GM18858 (cell line): ENCODE data around the gene SKAP1.
A peak's percentile ranks its signal among the peaks of the same experiment; 100 is the strongest.

Source experiments
- ATAC-seq: cut with Tn5 transposase; IDR thresholded peaks from one replicate; pipeline ENCODE4 v1.9.1; 2021; ENCODE audit not compliant: unreplicated experiment

SKAP1 gene

GRCh38 chr17:48429638-48430586 is at the start of gene SKAP1:
TSS of gene SKAP1 (minus strand) at chr17:48430214.
- ATAC-seq = no peak

GRCh38 chr17:48479014-48479402 is 49.0 kb upstream of the SKAP1 start:
- no peak for ATAC-seq

GRCh38 chr17:48478224-48479013 is 48.4 kb upstream of the SKAP1 start:
- ATAC-seq = peak; percentile 89

GRCh38 chr17:48477221-48477620 is 47.2 kb upstream of the SKAP1 start:
- ATAC-seq = no peak

GRCh38 chr17:48472411-48473281 is 42.6 kb upstream of the SKAP1 start:
- ATAC-seq = no peak

GRCh38 chr17:48471817-48472410 is 41.9 kb upstream of the SKAP1 start:
- no peak for ATAC-seq

GRCh38 chr17:48470388-48471034 is 40.5 kb upstream of the SKAP1 start:
- ATAC-seq = no peak

GRCh38 chr17:48469227-48469626 is 39.2 kb upstream of the SKAP1 start:
- no peak for ATAC-seq

- ATAC-seq = no peak
These were observed 38.3 kb upstream of the SKAP1 start for GRCh38 chr17:48468299-48468698.

- ATAC-seq = no peak
These were observed 35.9 kb upstream of the SKAP1 start for GRCh38 chr17:48465884-48466283.

GRCh38 chr17:48463526-48463925 is 33.5 kb upstream of the SKAP1 start:
- no peak for ATAC-seq

GRCh38 chr17:48462946-48463345 is 32.9 kb upstream of the SKAP1 start:
- ATAC-seq = no peak

- no peak for ATAC-seq
These were observed 30.0 kb upstream of the SKAP1 start for GRCh38 chr17:48460052-48460451.

- no peak for ATAC-seq
These were observed 29.2 kb upstream of the SKAP1 start for GRCh38 chr17:48459070-48459844.

- no peak for ATAC-seq
These were observed 27.2 kb upstream of the SKAP1 start for GRCh38 chr17:48457080-48457836.

- no peak for ATAC-seq
These were observed 26.6 kb upstream of the SKAP1 start for GRCh38 chr17:48456589-48456988.

GRCh38 chr17:48455791-48456190 is 25.8 kb upstream of the SKAP1 start:
- ATAC-seq = no peak

GRCh38 chr17:48453447-48453846 is 23.4 kb upstream of the SKAP1 start:
- no peak for ATAC-seq

GRCh38 chr17:48451489-48451888 is 21.5 kb upstream of the SKAP1 start:
- no peak for ATAC-seq
